Astrocyte of the spinal cord (primary cell): ENCODE results near the gene TRA2B.

Experiments
- DNase-seq: peaks from one replicate; pipeline ENCODE4 v3.0.0; 2011; ENCODE audit warnings: low read depth, low spot score
- H3K4me3 ChIP-seq: 2 replicates; pipeline ENCODE4 v1.5.1; 2011; ENCODE audit warnings: low read depth, mild to moderate bottlenecking, low read length, moderate library complexity
- in situ Hi-C: cut with HindIII; loops from 2 replicates; pipeline ENCODE4 v1.10.0; 2017; ENCODE audit warnings: low sequenced_read_pairs
- TF ChIP-seq, protein P1 (sequence below): IDR thresholded peaks from 2 replicates; pipeline ENCODE4 v1.5.1; 2012; ENCODE audit warnings: low read depth, mild to moderate bottlenecking, low read length, inconsistent platforms

Gene TRA2B

DNA sequence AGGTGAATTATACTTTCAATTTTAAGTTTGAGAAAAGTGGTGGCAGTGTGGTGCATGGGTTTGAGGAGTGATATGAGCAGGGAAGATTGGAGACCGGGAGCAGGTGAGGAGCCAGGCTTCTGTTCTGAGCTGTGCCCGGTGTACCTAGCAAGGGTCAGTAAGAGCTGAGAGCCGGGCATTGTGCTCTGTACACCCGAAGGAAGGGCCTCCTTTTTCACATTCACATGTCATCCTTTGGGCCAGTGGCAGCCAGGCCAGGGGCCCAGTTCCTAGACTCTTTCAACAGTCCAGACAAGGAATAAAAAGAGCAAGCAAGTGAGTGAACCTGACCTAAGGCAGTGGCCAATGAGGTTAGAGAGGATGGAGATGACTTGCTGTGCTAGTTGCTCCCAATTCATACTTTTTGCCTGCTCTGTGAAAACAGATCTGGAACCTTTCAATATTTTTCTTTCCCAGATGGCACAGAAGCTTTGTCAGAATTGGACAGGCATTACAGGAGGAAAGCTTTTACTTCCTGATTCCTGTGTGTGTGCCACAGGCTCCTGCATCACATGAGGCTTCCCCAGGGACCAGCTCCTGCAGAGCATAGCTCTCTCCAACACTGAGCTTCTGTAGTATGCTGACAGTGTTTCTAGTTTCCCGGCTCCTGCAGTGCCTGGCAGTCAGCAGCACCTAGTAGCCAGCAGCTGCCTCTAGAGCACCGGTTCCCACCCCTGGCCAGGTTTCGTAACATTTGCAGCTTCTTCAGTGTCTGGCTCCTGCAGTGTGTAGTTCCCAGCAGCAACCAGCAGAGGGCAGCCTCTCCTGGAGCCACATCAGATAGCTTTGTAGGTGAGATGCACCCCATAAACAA, 5.3 kb upstream of the TRA2B start:
- H3K4me3 ChIP-seq = no peak overlapping the region
- in situ Hi-C loops = no loop called here
- TF ChIP-seq, protein P1, sequence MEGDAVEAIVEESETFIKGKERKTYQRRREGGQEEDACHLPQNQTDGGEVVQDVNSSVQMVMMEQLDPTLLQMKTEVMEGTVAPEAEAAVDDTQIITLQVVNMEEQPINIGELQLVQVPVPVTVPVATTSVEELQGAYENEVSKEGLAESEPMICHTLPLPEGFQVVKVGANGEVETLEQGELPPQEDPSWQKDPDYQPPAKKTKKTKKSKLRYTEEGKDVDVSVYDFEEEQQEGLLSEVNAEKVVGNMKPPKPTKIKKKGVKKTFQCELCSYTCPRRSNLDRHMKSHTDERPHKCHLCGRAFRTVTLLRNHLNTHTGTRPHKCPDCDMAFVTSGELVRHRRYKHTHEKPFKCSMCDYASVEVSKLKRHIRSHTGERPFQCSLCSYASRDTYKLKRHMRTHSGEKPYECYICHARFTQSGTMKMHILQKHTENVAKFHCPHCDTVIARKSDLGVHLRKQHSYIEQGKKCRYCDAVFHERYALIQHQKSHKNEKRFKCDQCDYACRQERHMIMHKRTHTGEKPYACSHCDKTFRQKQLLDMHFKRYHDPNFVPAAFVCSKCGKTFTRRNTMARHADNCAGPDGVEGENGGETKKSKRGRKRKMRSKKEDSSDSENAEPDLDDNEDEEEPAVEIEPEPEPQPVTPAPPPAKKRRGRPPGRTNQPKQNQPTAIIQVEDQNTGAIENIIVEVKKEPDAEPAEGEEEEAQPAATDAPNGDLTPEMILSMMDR = peak; percentile 100
- peak; percentile 69 for DNase-seq

GRCh38 chr3:185942396-185942795, 4.6 kb upstream of the TRA2B start:
- DNase-seq = no peak
- in situ Hi-C loops = no loop called here
- TF ChIP-seq, protein P1 = no peak
- no peak overlapping the region for H3K4me3 ChIP-seq

GRCh38 chr3:185940951-185941350, 3.1 kb upstream of the TRA2B start:
- TF ChIP-seq, protein P1 = no peak
- in situ Hi-C loops = no loop called here
- no peak overlapping the region for H3K4me3 ChIP-seq
- no peak for DNase-seq

GRCh38 chr3:185939721-185940120, 1.9 kb upstream of the TRA2B start:
- H3K4me3 ChIP-seq = no peak overlapping the region
- TF ChIP-seq, protein P1 = no peak
- in situ Hi-C loops = no loop called here
- no peak for DNase-seq

GRCh38 chr3:185936814-185937688, 763 bp downstream of the TRA2B start:
- in situ Hi-C loops = no loop called here
- peak overlapping the region; percentile 100 for H3K4me3 ChIP-seq

DNA sequence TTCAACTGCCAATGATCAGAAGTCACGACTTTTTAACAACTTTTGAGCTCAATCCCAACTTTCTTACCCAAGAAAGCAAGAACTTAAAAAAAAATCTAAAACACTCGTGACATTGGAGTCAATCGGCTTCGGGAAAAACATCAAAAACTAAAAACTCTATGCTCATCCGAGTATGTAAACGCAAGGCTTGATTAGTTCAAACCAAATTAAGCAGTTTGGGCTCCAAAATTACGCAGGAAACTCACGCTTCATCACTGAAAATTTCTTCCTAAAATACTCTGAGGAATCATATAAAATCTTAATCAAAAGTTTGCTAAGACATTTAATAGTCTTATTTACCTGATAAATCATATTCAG, 1.6 kb downstream of the TRA2B start:
- TF ChIP-seq, protein P1 = no peak
- peak overlapping the region; percentile 100 for H3K4me3 ChIP-seq
- no peak for DNase-seq
- in situ Hi-C loops = no loop called here

More at GRCh38 chr3:185936814-185937688, 763 bp downstream of the TRA2B start:
- DNase-seq = peak; percentile 90
- TF ChIP-seq, protein P1 = no peak
